Peyer's patch (tissue), 4 donors: ENCODE results near the gene BPGM. TPM values are rescaled to one million over a fixed set of nuclear protein-coding genes. Genes with fewer than 3 reads are reported as not detected.

Experiments used
- DNase-seq, 3 donors: peaks; one replicate each; pipeline ENCODE4 v3.0.0-alpha.2; 2017 to 2019
- H3K27ac ChIP-seq, 4 donors: fragments of 200-600 bp; sonication (generic); one replicate each; pipeline ENCODE4 v1.5.1; 2016 to 2019
- H3K27me3 ChIP-seq, 2 donors: fragments of 200-600 bp; sonication (generic); one replicate each; pipeline ENCODE4 v1.5.1; 2019
- H3K36me3 ChIP-seq, 3 donors: fragments of 200-600 bp; sonication (generic); one replicate each; pipeline ENCODE4 v1.5.1; 2016 to 2019
- H3K4me1 ChIP-seq, 4 donors: fragments of 200-600 bp; sonication (generic); one replicate each; pipeline ENCODE4 v1.5.1; 2016 to 2019
- H3K4me3 ChIP-seq, 4 donors: fragments of 200-600 bp; sonication (generic); 1 replicate in 3 of 4; 2 replicates in 1 of 4; pipeline ENCODE4 v1.5.1; 2016 to 2019; ENCODE audit warnings: mild to moderate bottlenecking in 1 of 4
- H3K9me3 ChIP-seq, 4 donors: fragments of 200-600 bp; sonication (generic); one replicate each; pipeline ENCODE4 v1.5.1; 2016 to 2019; ENCODE audit warnings: mild to moderate bottlenecking in 1 of 4
- POLR2A ChIP-seq, 2 donors: fragments of 450-650 bp; IDR thresholded peaks; one replicate each; pipeline ENCODE4 v1.5.1; 2017; ENCODE audit warnings: antibody characterized with exemption in 2 of 2, mild to moderate bottlenecking in 2 of 2, moderate library complexity in 2 of 2
- total RNA-seq, 4 donors: library from RNA; depleted of rRNA; stranded (reverse); fragments of >200 nt; gene quantifications; one replicate each; pipeline ENCODE4 v1.1.0, GENCODE V29; 2016
- TF ChIP-seq, protein P1 (sequence below), 6 experiments: fragments of 450-650 bp in 4 of 6; fragments of 200-600 bp in 2 of 6; sonication (generic) in 1 of 6; IDR thresholded peaks; one replicate each; pipeline ENCODE4 v1.5.1; 2017 to 2019; ENCODE audit warnings: antibody characterized with exemption in 6 of 6, mild to moderate bottlenecking in 3 of 6, moderate library complexity in 1 of 6

BPGM gene
- total RNA-seq, 4 donors from 2014 or later, result 5.3 to 9.2 (median 6.6) TPM

DNA sequence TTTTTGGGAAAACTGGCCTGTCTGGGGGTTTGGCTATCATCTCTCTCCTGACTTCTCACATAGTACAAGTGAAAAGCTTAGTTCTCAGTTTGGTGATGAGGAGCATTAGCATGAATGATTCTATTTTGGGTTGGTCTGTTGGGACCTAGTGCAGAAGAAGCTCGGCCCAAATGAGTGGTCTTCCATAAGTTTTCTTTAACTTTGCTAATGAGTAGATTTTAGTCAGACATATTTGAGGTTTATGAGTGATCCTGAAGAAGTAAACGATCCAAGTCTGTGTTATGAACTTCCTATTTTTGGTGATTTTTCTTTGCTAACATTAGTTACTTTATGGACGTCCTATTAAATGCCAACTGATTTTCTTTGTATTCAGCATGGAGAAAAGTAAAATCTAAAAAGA is 81.1 kb downstream of the BPGM start:
- TF ChIP-seq, protein P1, sequence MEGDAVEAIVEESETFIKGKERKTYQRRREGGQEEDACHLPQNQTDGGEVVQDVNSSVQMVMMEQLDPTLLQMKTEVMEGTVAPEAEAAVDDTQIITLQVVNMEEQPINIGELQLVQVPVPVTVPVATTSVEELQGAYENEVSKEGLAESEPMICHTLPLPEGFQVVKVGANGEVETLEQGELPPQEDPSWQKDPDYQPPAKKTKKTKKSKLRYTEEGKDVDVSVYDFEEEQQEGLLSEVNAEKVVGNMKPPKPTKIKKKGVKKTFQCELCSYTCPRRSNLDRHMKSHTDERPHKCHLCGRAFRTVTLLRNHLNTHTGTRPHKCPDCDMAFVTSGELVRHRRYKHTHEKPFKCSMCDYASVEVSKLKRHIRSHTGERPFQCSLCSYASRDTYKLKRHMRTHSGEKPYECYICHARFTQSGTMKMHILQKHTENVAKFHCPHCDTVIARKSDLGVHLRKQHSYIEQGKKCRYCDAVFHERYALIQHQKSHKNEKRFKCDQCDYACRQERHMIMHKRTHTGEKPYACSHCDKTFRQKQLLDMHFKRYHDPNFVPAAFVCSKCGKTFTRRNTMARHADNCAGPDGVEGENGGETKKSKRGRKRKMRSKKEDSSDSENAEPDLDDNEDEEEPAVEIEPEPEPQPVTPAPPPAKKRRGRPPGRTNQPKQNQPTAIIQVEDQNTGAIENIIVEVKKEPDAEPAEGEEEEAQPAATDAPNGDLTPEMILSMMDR (IDR thresholded peaks at IDR 0.05), result no peak
- TF ChIP-seq POLR2A (IDR thresholded peaks at IDR 0.05), result no peak
- H3K27me3 ChIP-seq, result no peaks in the 10 kb centered on the region
- H3K9me3 ChIP-seq, result no peaks in the 10 kb centered on the region
- no peak overlapping the region for H3K27ac ChIP-seq
- H3K4me1 ChIP-seq, result peaks cover 0 to 12% (median 0%) of the 10 kb centered on the region in 4 donors
- no peaks in the 10 kb centered on the region for H3K36me3 ChIP-seq
- DNase-seq, result no peak
- no peak overlapping the region for H3K4me3 ChIP-seq

Other genes with a start within 250 kb of the BPGM start
- gene AKR1B1, start 187.8 kb upstream of the BPGM start, total RNA-seq, result 10 to 100 TPM in 3 of 4 donors, 1 to 10 TPM in 1; 3.9 to 59.4 (median 22.9) TPM
- gene AKR1B10, start 119.3 kb upstream of the BPGM start, total RNA-seq, result 100 to 1,000 TPM; 158 to 784 (median 455) TPM
- gene AKR1B15, start 97.7 kb upstream of the BPGM start, total RNA-seq, result 1 to 10 TPM in 1 of 4 donors, not detected in 3; 1.9 TPM
- 100 to 1,000 TPM in 1 of 4 donors, 10 to 100 TPM in 3; 39.2 to 536 (median 83.1) TPM for gene CALD1, start 132.8 kb downstream of the BPGM start, total RNA-seq